ENCODE results near the gene LMTK2.

LMTK2 gene

GRCh38 chr7:98106647-98107312, at the start of gene LMTK2:
LMTK2 (plus strand) TSS chr7:98106862; CDS start chr7:98107178, 316 bp downstream.
- DNase-seq, result peak; percentile 83 to 96

- no peak for DNase-seq
Observed at GRCh38 chr7:98057157-98057556, 49.5 kb upstream of the LMTK2 start.

GRCh38 chr7:98058186-98058585, 48.5 kb upstream of the LMTK2 start:
- DNase-seq, result no peak

- no peak for DNase-seq
Observed at GRCh38 chr7:98064233-98064632, 42.4 kb upstream of the LMTK2 start.

GRCh38 chr7:98066208-98066607, 40.5 kb upstream of the LMTK2 start:
- no peak for DNase-seq

GRCh38 chr7:98066934-98067507, 39.6 kb upstream of the LMTK2 start:
- no peak for DNase-seq

- no peak for DNase-seq
Observed at GRCh38 chr7:98073047-98073446, 33.6 kb upstream of the LMTK2 start.

GRCh38 chr7:98075801-98076200, 30.9 kb upstream of the LMTK2 start:
- no peak for DNase-seq

GRCh38 chr7:98077762-98078161, 28.9 kb upstream of the LMTK2 start:
- no peak for DNase-seq

GRCh38 chr7:98078197-98078870, 28.3 kb upstream of the LMTK2 start:
- DNase-seq, result no peak

GRCh38 chr7:98079891-98080648, 26.6 kb upstream of the LMTK2 start:
- no peak for DNase-seq

GRCh38 chr7:98081319-98081718, 25.3 kb upstream of the LMTK2 start:
- no peak for DNase-seq

GRCh38 chr7:98084631-98085030, 22.0 kb upstream of the LMTK2 start:
- no peak for DNase-seq

GRCh38 chr7:98085674-98086073, 21.0 kb upstream of the LMTK2 start:
- DNase-seq, result no peak

- DNase-seq, result no peak
Observed at GRCh38 chr7:98086281-98086718, 20.4 kb upstream of the LMTK2 start.

GRCh38 chr7:98088109-98088508, 18.6 kb upstream of the LMTK2 start:
- no peak for DNase-seq

- DNase-seq, result no peak
Observed at GRCh38 chr7:98090116-98090515, 16.5 kb upstream of the LMTK2 start.

GRCh38 chr7:98091061-98091460, 15.6 kb upstream of the LMTK2 start:
- DNase-seq, result no peak

GRCh38 chr7:98091523-98091922, 15.1 kb upstream of the LMTK2 start:
- DNase-seq, result no peak

GRCh38 chr7:98097042-98097645, 9.5 kb upstream of the LMTK2 start:
- DNase-seq, result no peak

- DNase-seq, result no peak
Observed at GRCh38 chr7:98100088-98100487, 6.6 kb upstream of the LMTK2 start.

GRCh38 chr7:98102170-98102569, 4.5 kb upstream of the LMTK2 start:
- DNase-seq, result no peak

- DNase-seq, result no peak
Observed at GRCh38 chr7:98105942-98106544, 619 bp upstream of the LMTK2 start.
